ENCODE data around the gene ZNF84. TPM values are rescaled to one million over a fixed set of nuclear protein-coding genes. Genes with fewer than 3 reads are reported as not detected.

Gene ZNF84
- polyA plus RNA-seq, 4 donors = 60.1 to 89.0 (median 75.8) TPM

- no peak for DNase-seq (ENCODE audit: low read depth in 4 of 4, low spot score in 2 of 4)
Measured at GRCh38 chr12:133108150-133108549, 70.8 kb downstream of the ZNF84 start.

Other genes with a start within 250 kb of the ZNF84 start
- gene GOLGA3, start 208.6 kb upstream of the ZNF84 start, polyA plus RNA-seq (ENCODE audit: insufficient read length in 4 of 4) = 10 to 100 TPM; 23.2 to 38.4 (median 31.0) TPM
- 10 to 100 TPM; 19.5 to 30.5 (median 25.2) TPM for gene CHFR, start 149.9 kb upstream of the ZNF84 start, polyA plus RNA-seq (ENCODE audit: insufficient read length in 4 of 4)
- gene ZNF605, start 81.2 kb upstream of the ZNF84 start, polyA plus RNA-seq (ENCODE audit: insufficient read length in 4 of 4) = 10 to 100 TPM; 20.5 to 31.1 (median 26.1) TPM
- 10 to 100 TPM; 10.2 to 18.6 (median 14.1) TPM for gene ZNF26, start 51.1 kb upstream of the ZNF84 start, polyA plus RNA-seq (ENCODE audit: insufficient read length in 4 of 4)
- 10 to 100 TPM; 33.7 to 44.3 (median 38.5) TPM for gene ZNF140, start 43.4 kb downstream of the ZNF84 start, polyA plus RNA-seq (ENCODE audit: insufficient read length in 4 of 4)
- 1 to 10 TPM; 2.6 to 9.3 (median 5.5) TPM for gene ZNF891, start 92.8 kb downstream of the ZNF84 start, polyA plus RNA-seq (ENCODE audit: insufficient read length in 4 of 4)
- gene ZNF10, start 93.1 kb downstream of the ZNF84 start, polyA plus RNA-seq (ENCODE audit: insufficient read length in 4 of 4) = 10 to 100 TPM; 16.9 to 34.4 (median 21.8) TPM
- gene ZNF268, start 144.0 kb downstream of the ZNF84 start, polyA plus RNA-seq (ENCODE audit: insufficient read length in 4 of 4) = 10 to 100 TPM; 28.9 to 38.3 (median 32.6) TPM
- not detected for gene ANHX, start 198.4 kb downstream of the ZNF84 start, polyA plus RNA-seq (ENCODE audit: insufficient read length in 4 of 4)